ENCODE data around the gene PIGQ. TPM values are rescaled to one million over a fixed set of nuclear protein-coding genes. Genes with fewer than 3 reads are reported as not detected.

Gene PIGQ
- total and polyA plus RNA-seq, 2 of the 13 experiments (the other 11 are each of a cell fraction or from before 2014, with no cell fraction given): 7.7 to 19.7 TPM

- TF ChIP-seq CEBPZ (IDR thresholded peaks at IDR 0.05; ENCODE audit: low read length): no peak
- TF ChIP-seq ZNF264 (CRISPR knock-in tag; IDR thresholded peaks at IDR 0.05): 0 out of 2 replicates have a peak, but pooled peaks have one; percentile 29
- no peak for TF ChIP-seq MYNN (CRISPR knock-in tag; IDR thresholded peaks at IDR 0.05; ENCODE audit: low read depth)
- TF ChIP-seq SNAPC2 (CRISPR knock-in tag; IDR thresholded peaks at IDR 0.05): 0 out of 2 replicates have a peak, but pooled peaks have one; percentile 19
- peak; percentile 70; the same call in 1 of the 2 replicates for TF ChIP-seq ZFP91 (CRISPR knock-in tag; IDR thresholded peaks at IDR 0.05; ENCODE audit: borderline replicate concordance)
- TF ChIP-seq, protein P1, sequence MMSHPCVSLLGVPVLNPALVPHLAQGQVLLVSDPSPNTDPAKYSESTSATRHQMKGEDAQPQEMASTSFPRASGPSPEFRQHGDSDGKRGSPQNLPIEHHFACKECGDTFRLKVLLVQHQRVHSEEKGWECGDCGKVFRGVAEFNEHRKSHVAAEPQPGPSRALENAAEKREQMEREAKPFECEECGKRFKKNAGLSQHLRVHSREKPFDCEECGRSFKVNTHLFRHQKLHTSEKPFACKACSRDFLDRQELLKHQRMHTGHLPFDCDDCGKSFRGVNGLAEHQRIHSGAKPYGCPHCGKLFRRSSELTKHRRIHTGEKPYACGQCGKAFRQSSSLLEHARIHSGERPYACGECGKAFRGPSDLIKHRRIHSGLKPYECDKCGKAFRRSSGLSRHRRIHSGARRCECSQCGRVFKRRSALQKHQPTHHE (CRISPR knock-in tag; IDR thresholded peaks at IDR 0.05; ENCODE audit: borderline replicate concordance): 0 out of 2 replicates have a peak, but pooled peaks have one; percentile 61
- TF ChIP-seq SOX13 (IDR thresholded peaks at IDR 0.05): no peak
- peak in 1 of 2 experiments; percentile 38; a peak in 2 of 4 replicates for TF ChIP-seq SOX13 (CRISPR knock-in tag; conservative IDR thresholded peaks at IDR 0.05 in 1 of 2, IDR thresholded peaks at IDR 0.05 in 1 of 2)
- TF ChIP-seq RBAK (CRISPR knock-in tag; IDR thresholded peaks at IDR 0.05): peak; percentile 36; the same call in 1 of the 2 replicates
- TF ChIP-seq HOXA3 (CRISPR knock-in tag; IDR thresholded peaks at IDR 0.05): peak; percentile 44
- TF ChIP-seq, protein P2, sequence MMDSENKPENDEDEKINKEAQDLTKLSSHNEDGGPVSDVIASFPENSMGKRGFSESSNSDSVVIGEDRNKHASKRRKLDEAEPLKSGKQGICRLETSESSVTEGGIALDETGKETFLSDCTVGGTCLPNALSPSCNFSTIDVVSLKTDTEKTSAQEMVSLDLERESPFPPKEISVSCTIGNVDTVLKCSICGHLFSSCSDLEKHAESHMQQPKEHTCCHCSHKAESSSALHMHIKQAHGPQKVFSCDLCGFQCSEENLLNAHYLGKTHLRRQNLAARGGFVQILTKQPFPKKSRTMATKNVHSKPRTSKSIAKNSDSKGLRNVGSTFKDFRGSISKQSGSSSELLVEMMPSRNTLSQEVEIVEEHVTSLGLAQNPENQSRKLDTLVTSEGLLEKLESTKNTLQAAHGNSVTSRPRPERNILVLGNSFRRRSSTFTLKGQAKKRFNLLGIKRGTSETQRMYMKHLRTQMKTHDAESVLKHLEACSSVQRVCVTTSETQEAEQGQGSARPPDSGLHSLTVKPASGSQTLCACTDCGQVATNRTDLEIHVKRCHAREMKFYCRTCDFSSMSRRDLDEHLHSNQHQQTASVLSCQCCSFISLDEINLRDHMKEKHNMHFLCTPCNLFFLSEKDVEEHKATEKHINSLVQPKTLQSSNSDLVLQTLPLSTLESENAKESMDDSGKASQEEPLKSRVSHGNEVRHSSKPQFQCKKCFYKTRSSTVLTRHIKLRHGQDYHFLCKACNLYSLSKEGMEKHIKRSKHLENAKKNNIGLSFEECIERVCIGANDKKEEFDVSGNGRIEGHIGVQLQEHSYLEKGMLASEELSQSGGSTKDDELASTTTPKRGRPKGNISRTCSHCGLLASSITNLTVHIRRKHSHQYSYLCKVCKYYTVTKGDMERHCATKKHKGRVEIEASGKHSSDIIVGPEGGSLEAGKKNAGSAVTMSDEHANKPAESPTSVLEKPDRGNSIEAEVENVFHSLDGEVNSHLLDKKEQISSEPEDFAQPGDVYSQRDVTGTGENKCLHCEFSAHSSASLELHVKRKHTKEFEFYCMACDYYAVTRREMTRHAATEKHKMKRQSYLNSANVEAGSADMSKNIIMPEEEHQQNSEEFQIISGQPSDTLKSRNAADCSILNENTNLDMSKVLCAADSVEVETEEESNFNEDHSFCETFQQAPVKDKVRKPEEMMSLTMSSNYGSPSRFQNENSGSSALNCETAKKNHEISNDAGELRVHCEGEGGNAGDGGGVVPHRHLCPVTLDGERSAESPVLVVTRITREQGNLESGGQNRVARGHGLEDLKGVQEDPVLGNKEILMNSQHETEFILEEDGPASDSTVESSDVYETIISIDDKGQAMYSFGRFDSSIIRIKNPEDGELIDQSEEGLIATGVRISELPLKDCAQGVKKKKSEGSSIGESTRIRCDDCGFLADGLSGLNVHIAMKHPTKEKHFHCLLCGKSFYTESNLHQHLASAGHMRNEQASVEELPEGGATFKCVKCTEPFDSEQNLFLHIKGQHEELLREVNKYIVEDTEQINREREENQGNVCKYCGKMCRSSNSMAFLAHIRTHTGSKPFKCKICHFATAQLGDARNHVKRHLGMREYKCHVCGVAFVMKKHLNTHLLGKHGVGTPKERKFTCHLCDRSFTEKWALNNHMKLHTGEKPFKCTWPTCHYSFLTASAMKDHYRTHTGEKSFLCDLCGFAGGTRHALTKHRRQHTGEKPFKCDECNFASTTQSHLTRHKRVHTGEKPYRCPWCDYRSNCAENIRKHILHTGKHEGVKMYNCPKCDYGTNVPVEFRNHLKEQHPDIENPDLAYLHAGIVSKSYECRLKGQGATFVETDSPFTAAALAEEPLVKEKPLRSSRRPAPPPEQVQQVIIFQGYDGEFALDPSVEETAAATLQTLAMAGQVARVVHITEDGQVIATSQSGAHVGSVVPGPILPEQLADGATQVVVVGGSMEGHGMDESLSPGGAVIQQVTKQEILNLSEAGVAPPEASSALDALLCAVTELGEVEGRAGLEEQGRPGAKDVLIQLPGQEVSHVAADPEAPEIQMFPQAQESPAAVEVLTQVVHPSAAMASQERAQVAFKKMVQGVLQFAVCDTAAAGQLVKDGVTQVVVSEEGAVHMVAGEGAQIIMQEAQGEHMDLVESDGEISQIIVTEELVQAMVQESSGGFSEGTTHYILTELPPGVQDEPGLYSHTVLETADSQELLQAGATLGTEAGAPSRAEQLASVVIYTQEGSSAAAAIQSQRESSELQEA (CRISPR knock-in tag; IDR thresholded peaks at IDR 0.05; ENCODE audit: not compliant biosample characterization): peak; percentile 23
- no peak; the same call in 1 of the 2 replicates for TF ChIP-seq KAT7 (CRISPR knock-in tag; IDR thresholded peaks at IDR 0.05; ENCODE audit: borderline replicate concordance)
- TF ChIP-seq PRMT3 (CRISPR knock-in tag; IDR thresholded peaks at IDR 0.05; ENCODE audit: borderline replicate concordance, low read depth): 0 out of 2 replicates have a peak, but pooled peaks have one; percentile 58
Observed at GRCh38 chr16:630249-630814, 60.6 kb downstream of the PIGQ start (continued).

Measured in HepG2 (cell line).